Activated naive CD4-positive, alpha-beta T cell treated with anti-CD3 and anti-CD28 coated beads, Interleukin-2, amount 50 U/mL, for 24 hours (primary cell): ENCODE results near the gene FKBP5.
"Not testable (repeated sequence)": the region's sequence is repeated elsewhere in the genome, so short reads cannot be mapped to it uniquely, and the experiment has no call there.

Source experiments
- H3K27ac Mint-ChIP-seq: one replicate; pipeline ENCODE4 v1.8.0; 2021; ENCODE audit warnings: mild to moderate bottlenecking, mixed read lengths
- H3K27me3 Mint-ChIP-seq: one replicate; pipeline ENCODE4 v1.8.0; 2021; ENCODE audit warnings: mixed read lengths
- H3K36me3 Mint-ChIP-seq: one replicate; pipeline ENCODE4 v1.8.0; 2021; ENCODE audit warnings: mixed read lengths
- H3K4me1 Mint-ChIP-seq: one replicate; pipeline ENCODE4 v1.8.0; 2021; ENCODE audit warnings: mixed read lengths
- H3K4me3 Mint-ChIP-seq: one replicate; pipeline ENCODE4 v1.8.0; 2021; ENCODE audit warnings: mild to moderate bottlenecking, mixed read lengths
- H3K9me3 Mint-ChIP-seq: one replicate; pipeline ENCODE4 v1.8.0; 2021; ENCODE audit warnings: mixed read lengths

The FKBP5 gene

DNA sequence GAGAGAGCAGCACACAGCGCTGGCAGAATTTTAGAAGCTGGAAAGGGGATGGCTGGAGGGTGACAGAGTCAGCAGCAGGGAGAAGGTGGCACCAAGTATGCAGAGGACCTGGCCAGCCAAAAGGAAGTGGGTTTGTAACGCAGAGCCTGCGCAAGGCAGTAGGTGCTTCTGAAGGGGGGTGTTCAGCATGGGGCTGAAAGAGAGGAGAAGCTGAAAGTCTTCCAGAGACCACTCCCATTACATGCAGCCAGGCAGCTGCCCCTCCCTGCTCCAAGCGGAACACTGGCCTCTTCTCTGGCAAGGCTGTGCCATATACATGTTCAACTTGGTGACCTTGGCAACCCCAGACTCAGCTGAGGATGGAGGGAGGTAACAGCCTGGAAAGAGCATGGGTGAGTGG is 133.9 kb downstream of the FKBP5 start:
- Mint-ChIP-seq H3K27ac (no peak overlapping the region), H3K9me3 (no peaks in the 10 kb centered on the region), H3K27me3 (no peaks in the 10 kb centered on the region), H3K4me3 (no peak overlapping the region), H3K36me3 (peaks cover 2% of the 10 kb centered on the region), H3K4me1 (peaks cover 7% of the 10 kb centered on the region)

GRCh38 chr6:35553315-35553714 is 135.4 kb downstream of the FKBP5 start:
- Mint-ChIP-seq H3K9me3 (no peaks in the 10 kb centered on the region), H3K4me1 (peaks cover 7% of the 10 kb centered on the region), H3K27me3 (no peaks in the 10 kb centered on the region)

DNA sequence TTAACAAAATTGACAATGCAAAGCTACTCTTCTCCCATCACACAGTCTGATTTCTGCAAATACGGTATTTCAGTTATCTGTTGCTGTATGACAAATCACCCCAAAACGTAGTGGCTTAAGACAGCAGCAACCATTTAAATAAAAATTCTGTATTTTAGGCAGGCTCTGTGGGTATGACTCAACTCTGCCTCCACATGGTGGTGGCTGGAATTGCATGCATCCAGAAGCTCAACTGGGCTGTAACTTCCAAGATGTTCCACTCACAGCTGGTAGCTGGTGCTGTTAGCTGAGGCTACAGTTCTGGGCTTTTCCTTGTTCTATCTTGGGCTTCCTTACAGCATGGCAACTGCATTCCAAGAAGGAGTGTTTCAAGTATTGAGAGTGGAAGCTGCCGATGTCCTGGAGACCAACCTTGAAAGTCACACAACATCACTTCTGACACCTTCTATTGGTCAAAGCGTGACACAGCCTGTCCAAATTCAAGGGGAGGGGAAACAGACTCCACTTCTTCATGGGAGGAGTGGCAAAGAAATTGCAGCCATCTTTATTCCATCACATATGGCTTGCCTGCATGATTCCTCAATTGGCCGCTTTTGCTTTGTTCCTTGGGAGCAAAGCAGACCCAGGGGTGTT is 136.3 kb downstream of the FKBP5 start:
- H3K4me3 Mint-ChIP-seq = no peak overlapping the region
- peaks cover 7% of the 10 kb centered on the region for H3K4me1 Mint-ChIP-seq
- no peaks in the 10 kb centered on the region for H3K27me3 Mint-ChIP-seq
- peaks cover 2% of the 10 kb centered on the region for H3K36me3 Mint-ChIP-seq
- H3K27ac Mint-ChIP-seq = no peak overlapping the region
- H3K9me3 Mint-ChIP-seq = no peaks in the 10 kb centered on the region

More at GRCh38 chr6:35553315-35553714, 135.4 kb downstream of the FKBP5 start:
- Mint-ChIP-seq H3K36me3 (peaks cover 2% of the 10 kb centered on the region), H3K27ac (no peak overlapping the region), H3K4me3 (no peak overlapping the region)

GRCh38 chr6:35550437-35550836 is 138.3 kb downstream of the FKBP5 start:
- H3K36me3 Mint-ChIP-seq = peaks cover 2% of the 10 kb centered on the region
- H3K27me3 Mint-ChIP-seq = no peaks in the 10 kb centered on the region
- no peak overlapping the region for H3K27ac Mint-ChIP-seq
- H3K4me3 Mint-ChIP-seq = no peak overlapping the region
- H3K9me3 Mint-ChIP-seq = no peaks in the 10 kb centered on the region
- peaks cover 7% of the 10 kb centered on the region for H3K4me1 Mint-ChIP-seq

DNA sequence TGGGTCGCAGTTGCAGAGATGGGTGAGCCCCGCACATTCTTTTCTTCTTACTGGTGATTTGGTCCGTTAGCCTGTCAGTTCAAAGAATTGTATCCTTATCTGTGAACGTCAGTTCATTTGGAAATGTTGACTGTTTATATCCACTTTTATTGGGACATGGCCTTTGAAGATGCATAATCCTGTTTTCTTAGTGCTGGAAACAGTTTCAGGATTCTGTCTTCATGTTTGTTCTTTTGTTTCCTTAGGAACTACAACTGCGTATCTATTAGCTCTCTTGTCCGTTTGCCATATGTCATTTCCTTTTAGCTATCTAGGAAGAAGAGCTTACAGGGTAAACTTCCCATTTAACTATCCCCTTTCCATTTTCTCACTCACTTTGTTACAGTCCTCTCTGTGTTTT is 141.0 kb downstream of the FKBP5 start:
- H3K4me1 Mint-ChIP-seq = peaks cover 20% of the 10 kb centered on the region
- no peak overlapping the region for H3K27ac Mint-ChIP-seq
- H3K36me3 Mint-ChIP-seq = peaks cover 2% of the 10 kb centered on the region
- no peak overlapping the region for H3K4me3 Mint-ChIP-seq
- no peaks in the 10 kb centered on the region for H3K9me3 Mint-ChIP-seq
- H3K27me3 Mint-ChIP-seq = no peaks in the 10 kb centered on the region

GRCh38 chr6:35544769-35545361 is 143.8 kb downstream of the FKBP5 start:
- Mint-ChIP-seq H3K27ac (no peak overlapping the region), H3K36me3 (peaks cover 5% of the 10 kb centered on the region), H3K4me1 (peaks cover 13% of the 10 kb centered on the region), H3K27me3 (no peaks in the 10 kb centered on the region), H3K4me3 (no peak overlapping the region), H3K9me3 (peaks cover 6% of the 10 kb centered on the region)

DNA sequence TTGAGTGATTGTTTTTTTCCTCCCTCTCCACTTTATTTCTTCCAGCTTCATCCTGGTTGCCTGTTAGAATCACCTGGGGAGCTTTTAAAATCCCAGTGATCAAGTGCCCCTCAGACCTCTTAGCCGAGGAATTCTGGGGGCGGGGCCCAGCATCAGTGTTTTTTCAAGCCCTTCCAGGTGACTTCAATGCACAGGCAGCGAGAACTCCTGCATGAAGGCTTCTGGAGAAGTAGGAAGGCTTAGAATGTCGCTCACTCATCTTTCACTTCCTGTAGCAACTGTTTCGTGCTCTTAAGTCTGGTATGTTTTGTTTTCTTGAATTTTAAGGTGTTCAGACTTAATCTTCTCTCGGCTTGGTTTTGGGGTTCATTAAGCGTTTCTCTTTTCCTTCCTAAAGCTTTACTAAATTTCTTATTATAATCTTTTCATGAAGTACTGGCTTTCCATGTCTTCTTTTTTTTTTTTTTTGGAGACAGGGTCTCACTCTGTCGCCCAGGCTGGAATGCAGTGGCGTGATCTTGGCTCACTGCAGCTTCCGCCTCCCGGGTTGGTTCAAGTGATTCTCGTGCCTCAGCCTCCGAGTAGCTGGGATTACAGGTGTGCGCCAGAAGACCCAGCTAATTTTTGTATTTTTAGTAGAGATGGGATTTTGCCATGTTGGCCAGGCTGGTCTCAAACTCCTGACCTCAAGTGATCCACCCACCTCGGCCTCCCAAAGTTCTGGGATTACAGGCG is 145.1 kb downstream of the FKBP5 start:
- peaks cover 6% of the 10 kb centered on the region for H3K9me3 Mint-ChIP-seq
- H3K27me3 Mint-ChIP-seq = no peaks in the 10 kb centered on the region
- H3K4me1 Mint-ChIP-seq = peaks cover 13% of the 10 kb centered on the region
- H3K27ac Mint-ChIP-seq = no peak overlapping the region
- peaks cover 5% of the 10 kb centered on the region for H3K36me3 Mint-ChIP-seq
- no peak overlapping the region for H3K4me3 Mint-ChIP-seq

DNA sequence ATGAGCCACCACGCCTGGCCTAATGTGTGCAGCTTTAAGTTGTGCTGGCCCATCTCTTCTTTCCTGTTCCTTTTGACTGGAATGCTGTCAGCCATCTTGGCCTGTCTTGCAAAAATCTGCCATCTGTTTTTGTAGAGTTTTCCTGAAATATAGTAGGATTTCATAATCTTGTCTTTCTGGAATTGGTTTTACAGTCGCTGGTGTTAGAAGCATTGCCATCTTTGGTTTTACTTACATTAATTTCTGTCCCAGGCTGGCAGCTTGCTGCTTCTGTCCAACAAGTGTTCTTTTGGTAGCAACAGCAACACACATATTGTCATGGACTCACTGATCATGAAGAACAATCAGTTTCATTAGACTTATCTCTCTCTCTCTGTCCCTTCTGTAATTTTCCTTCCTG is 146.9 kb downstream of the FKBP5 start:
- H3K9me3 Mint-ChIP-seq = peaks cover 6% of the 10 kb centered on the region
- peaks cover 5% of the 10 kb centered on the region for H3K36me3 Mint-ChIP-seq
- peaks cover 13% of the 10 kb centered on the region for H3K4me1 Mint-ChIP-seq
- no peak overlapping the region for H3K4me3 Mint-ChIP-seq
- H3K27me3 Mint-ChIP-seq = no peaks in the 10 kb centered on the region
- no peak overlapping the region for H3K27ac Mint-ChIP-seq

GRCh38 chr6:35539223-35539622 is 149.5 kb downstream of the FKBP5 start:
- H3K27me3 Mint-ChIP-seq = peaks cover 1% of the 10 kb centered on the region
- H3K36me3 Mint-ChIP-seq = peaks cover 5% of the 10 kb centered on the region
- H3K9me3 Mint-ChIP-seq = peaks cover 6% of the 10 kb centered on the region
- no peak overlapping the region for H3K27ac Mint-ChIP-seq
- H3K4me1 Mint-ChIP-seq = peaks cover 19% of the 10 kb centered on the region
- no peak overlapping the region for H3K4me3 Mint-ChIP-seq

DNA sequence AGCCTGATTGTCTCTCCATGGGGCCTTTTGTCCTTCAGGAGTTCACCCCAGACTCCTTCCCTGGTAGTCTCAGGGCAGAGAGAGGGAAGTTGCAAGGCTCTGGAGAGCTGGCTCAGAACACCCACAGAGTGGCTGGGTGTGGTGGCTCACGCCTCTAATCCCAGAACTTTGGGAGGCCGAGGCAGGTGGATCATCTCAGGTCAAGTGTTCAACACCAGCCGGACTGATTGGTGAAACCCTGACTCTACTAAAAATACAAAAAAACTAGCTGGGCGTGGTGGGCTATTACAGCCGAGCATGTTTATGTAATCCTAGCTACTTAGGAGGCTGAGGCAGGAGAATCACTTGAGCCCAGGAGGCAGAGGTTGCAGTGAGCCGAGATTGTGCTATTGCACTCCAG is 152.9 kb downstream of the FKBP5 start:
- not testable (repeated sequence) for H3K4me3 Mint-ChIP-seq

DNA sequence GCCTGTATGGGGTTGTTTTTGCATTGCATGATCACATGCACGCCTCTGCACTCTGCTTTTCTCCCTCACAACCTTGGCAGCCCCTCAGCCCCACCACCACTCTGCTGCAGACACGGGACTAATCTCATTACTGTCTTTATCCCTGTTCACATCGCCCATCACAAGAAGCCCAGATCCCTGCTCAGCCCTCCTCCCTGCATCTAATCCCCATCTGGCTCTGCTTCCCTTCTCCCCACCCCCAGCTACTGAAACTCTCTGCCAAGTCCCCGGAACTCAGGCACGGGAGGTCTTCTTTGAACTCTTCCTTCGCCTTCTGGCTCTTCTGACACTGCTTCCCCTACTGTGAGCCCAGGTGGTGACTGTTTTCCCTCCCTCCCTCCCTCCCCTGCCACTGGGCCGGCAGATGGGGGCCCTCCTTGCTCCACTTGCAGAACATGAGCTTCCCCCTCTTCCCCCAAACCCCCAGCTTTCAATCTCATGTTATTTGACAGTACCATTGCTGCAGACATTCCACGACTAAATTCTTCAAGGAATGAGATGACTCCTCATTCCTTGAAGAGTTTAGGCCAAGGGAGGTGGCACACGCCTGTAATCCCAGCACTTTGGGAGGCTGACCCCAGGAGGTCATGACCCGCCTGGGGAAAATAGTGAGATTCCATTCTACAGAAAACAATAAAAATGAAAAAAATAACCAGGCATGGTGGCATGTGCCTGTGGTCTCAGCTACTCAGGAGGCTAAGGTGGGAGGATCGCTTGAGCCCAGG is 154.1 kb downstream of the FKBP5 start:
- H3K36me3 Mint-ChIP-seq = no peaks in the 10 kb centered on the region
- no peaks in the 10 kb centered on the region for H3K9me3 Mint-ChIP-seq
- peaks cover 1% of the 10 kb centered on the region for H3K27me3 Mint-ChIP-seq
- H3K4me1 Mint-ChIP-seq = peaks cover 12% of the 10 kb centered on the region
- no peak overlapping the region for H3K27ac Mint-ChIP-seq
- H3K4me3 Mint-ChIP-seq = no peak overlapping the region

More for the DNA sequence above, 152.9 kb downstream of the FKBP5 start:
- not testable (repeated sequence) for H3K36me3 Mint-ChIP-seq, H3K9me3 Mint-ChIP-seq, H3K27me3 Mint-ChIP-seq, H3K27ac Mint-ChIP-seq
- peaks cover 12% of the 10 kb centered on the region for H3K4me1 Mint-ChIP-seq

DNA sequence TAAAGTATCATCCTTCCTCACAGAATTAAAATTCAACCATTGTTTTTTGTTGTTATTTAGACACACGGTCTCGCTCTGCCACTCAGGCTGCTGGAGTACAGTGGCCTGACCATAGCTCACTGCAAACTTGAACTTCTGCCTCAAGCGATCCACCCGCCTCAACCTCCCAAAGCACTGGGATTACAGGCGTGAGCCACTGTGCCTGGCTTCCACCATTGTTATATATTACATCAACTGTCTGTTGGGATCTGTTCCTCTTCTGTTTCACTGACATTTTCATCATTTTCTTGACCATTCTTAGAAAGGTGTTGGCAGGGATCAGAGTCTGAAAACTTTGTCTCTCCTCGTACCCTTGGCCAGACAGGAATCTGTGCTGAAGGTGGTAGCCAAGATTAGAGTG is 154.7 kb downstream of the FKBP5 start:
- H3K9me3 Mint-ChIP-seq = no peaks in the 10 kb centered on the region
- no peak overlapping the region for H3K27ac Mint-ChIP-seq
- H3K4me1 Mint-ChIP-seq = peaks cover 12% of the 10 kb centered on the region
- H3K4me3 Mint-ChIP-seq = no peak overlapping the region
- H3K27me3 Mint-ChIP-seq = peaks cover 1% of the 10 kb centered on the region
- H3K36me3 Mint-ChIP-seq = no peaks in the 10 kb centered on the region

GRCh38 chr6:35532126-35532525 is 156.6 kb downstream of the FKBP5 start:
- Mint-ChIP-seq H3K4me3 (no peak overlapping the region), H3K27ac (no peak overlapping the region), H3K9me3 (no peaks in the 10 kb centered on the region), H3K36me3 (no peaks in the 10 kb centered on the region), H3K4me1 (peaks cover 12% of the 10 kb centered on the region), H3K27me3 (peaks cover 1% of the 10 kb centered on the region)

- Mint-ChIP-seq H3K9me3 (no peaks in the 10 kb centered on the region), H3K27ac (peak overlapping the region; percentile 43), H3K4me3 (no peak overlapping the region), H3K27me3 (no peaks in the 10 kb centered on the region), H3K4me1 (peaks cover 21% of the 10 kb centered on the region), H3K36me3 (no peaks in the 10 kb centered on the region)
These were observed 164.2 kb downstream of the FKBP5 start for GRCh38 chr6:35524380-35525020.
